ENCODE measurements around the gene LRG1.

LRG1 gene

GRCh38 chr19:4539693-4540581 lies at the start of gene LRG1:
LRG1 (minus strand) TSS chr19:4540036; CDS start chr19:4540013, 23 bp downstream.
- no peak for DNase-seq

GRCh38 chr19:4588291-4588761 lies 48.5 kb upstream of the LRG1 start:
- no peak for DNase-seq

- no peak for DNase-seq
Observed at GRCh38 chr19:4587527-4587926, 47.7 kb upstream of the LRG1 start.

- DNase-seq, result no peak
Observed at GRCh38 chr19:4586691-4587090, 46.9 kb upstream of the LRG1 start.

GRCh38 chr19:4586245-4586644 lies 46.4 kb upstream of the LRG1 start:
- no peak for DNase-seq

- DNase-seq, result no peak
Observed at GRCh38 chr19:4585556-4585955, 45.7 kb upstream of the LRG1 start.

GRCh38 chr19:4584670-4585460 lies 45.0 kb upstream of the LRG1 start:
- DNase-seq, result no peak

GRCh38 chr19:4583961-4584669 lies 44.3 kb upstream of the LRG1 start:
- no peak for DNase-seq

GRCh38 chr19:4582980-4583842 lies 43.4 kb upstream of the LRG1 start:
- DNase-seq, result no peak

GRCh38 chr19:4581666-4582553 lies 42.1 kb upstream of the LRG1 start:
- DNase-seq, result no peak

GRCh38 chr19:4580961-4581665 lies 41.3 kb upstream of the LRG1 start:
- DNase-seq, result no peak

- no peak for DNase-seq
Observed at GRCh38 chr19:4580021-4580901, 40.4 kb upstream of the LRG1 start.

GRCh38 chr19:4579389-4579788 lies 39.6 kb upstream of the LRG1 start:
- no peak for DNase-seq

- DNase-seq, result no peak
Observed at GRCh38 chr19:4578552-4579248, 38.9 kb upstream of the LRG1 start.

GRCh38 chr19:4577020-4577782 lies 37.4 kb upstream of the LRG1 start:
- no peak for DNase-seq

GRCh38 chr19:4576016-4576933 lies 36.4 kb upstream of the LRG1 start:
- DNase-seq, result no peak
